Natural killer cell (primary cell): ENCODE data around the gene TDRD9. TPM values are rescaled to one million over a fixed set of nuclear protein-coding genes. Genes with fewer than 3 reads are reported as not detected.

Experiments
- ATAC-seq, 3 donors: fragments of 150-1000 bp in 2 of 3; fragments of 200-7000 bp in 1 of 3; cut with Tn5 transposase; 1 replicate in 1 of 3; 2 replicates in 2 of 3; pipeline ENCODE4 v1.10.0; 2021; ENCODE audit warnings: mild to moderate bottlenecking in 2 of 3, moderate library complexity in 2 of 3
- DNase-seq, 2 donors: peaks; one replicate each; pipeline versions ENCODE4 v3.0.0 to v3.0.0-alpha.2; 2013 to 2021; ENCODE audit warnings: mixed read lengths in 1 of 2
- H3K27ac ChIP-seq: one replicate; pipeline ENCODE4 v1.5.1; 2013; ENCODE audit warnings: mild to moderate bottlenecking, low read length
- H3K27me3 ChIP-seq: one replicate; pipeline ENCODE4 v1.6.1; 2013; ENCODE audit warnings: low read length; ENCODE audit not compliant: control insufficient read depth, insufficient read depth
- H3K36me3 ChIP-seq: one replicate; pipeline ENCODE4 v1.6.1; 2013; ENCODE audit warnings: low read length; ENCODE audit not compliant: control insufficient read depth, insufficient read depth
- H3K4me1 ChIP-seq: one replicate; pipeline ENCODE4 v1.6.1; 2013; ENCODE audit warnings: low read length; ENCODE audit not compliant: control insufficient read depth, insufficient read depth
- H3K4me3 ChIP-seq: one replicate; pipeline ENCODE4 v1.5.1; 2013; ENCODE audit warnings: low read length
- H3K9me3 ChIP-seq: one replicate; pipeline ENCODE4 v1.6.1; 2013; ENCODE audit warnings: low read length; ENCODE audit not compliant: control insufficient read depth, insufficient read depth
- H3K27ac Mint-ChIP-seq, 2 donors: one replicate each; pipeline ENCODE4 v1.8.0; 2022; ENCODE audit warnings: mild to moderate bottlenecking in 2 of 2, mixed read lengths in 2 of 2, moderate library complexity in 1 of 2
- H3K27me3 Mint-ChIP-seq, 2 donors: one replicate each; pipeline ENCODE4 v1.8.0; 2022; ENCODE audit warnings: low read depth in 2 of 2, mixed read lengths in 2 of 2
- H3K36me3 Mint-ChIP-seq: one replicate; pipeline ENCODE4 v1.8.0; 2022; ENCODE audit warnings: mixed read lengths
- H3K4me1 Mint-ChIP-seq, 2 donors: one replicate each; pipeline ENCODE4 v1.8.0; 2022; ENCODE audit warnings: mixed read lengths in 2 of 2
- H3K4me3 Mint-ChIP-seq: one replicate; pipeline ENCODE4 v1.8.0; 2022; ENCODE audit warnings: mild to moderate bottlenecking, moderate library complexity, mixed read lengths
- H3K9me3 Mint-ChIP-seq, 2 donors: one replicate each; pipeline ENCODE4 v1.8.0; 2022; ENCODE audit warnings: mixed read lengths in 2 of 2
- WGBS: methylation state at CpG from one replicate; pipeline ENCODE4 v1.1.7; 2013; ENCODE audit warnings: missing lambda C conversion rate; ENCODE audit not compliant: insufficient coverage; 5-methylcytosine and 5-hydroxymethylcytosine counted together
- intact Hi-C: fragments of 100-400 bp; cut with micrococcal nuclease; formaldehyde crosslinking; loops from one replicate; pipeline ENCODE4 v1.14.2; 2022
- total RNA-seq, 4 donors: library from RNA; stranded (reverse); fragments of 120-200 nt in 1 of 4; gene quantifications; one replicate each; pipeline versions ENCODE4 v1.2.3 to v1.2.4, GENCODE V29; 2013 to 2022
- TF ChIP-seq, protein P1 (sequence below): fragments of 200-600 bp; IDR thresholded peaks from one replicate; pipeline ENCODE4 v1.8.0; 2022; ENCODE audit warnings: antibody characterized with exemption

TDRD9 gene
- total RNA-seq, 3 donors from 2014 or later (not counting 1 experiment from before 2014, with no cell fraction given) = 0.75 to 2.2 (median 1.4) TPM

GRCh38 chr14:104044016-104044415, 115.8 kb downstream of the TDRD9 start:
- H3K4me1 Mint-ChIP-seq = peaks cover 11 to 17% of the 10 kb centered on the region in 2 donors
- DNase-seq = no peak
- no peak overlapping the region for H3K27ac ChIP-seq
- H3K27me3 Mint-ChIP-seq = peaks cover 8 to 33% of the 10 kb centered on the region in 2 donors
- H3K27ac Mint-ChIP-seq = no peak overlapping the region
- H3K9me3 ChIP-seq = no peaks in the 10 kb centered on the region
- H3K4me1 ChIP-seq = no peaks in the 10 kb centered on the region
- no peaks in the 10 kb centered on the region for H3K36me3 Mint-ChIP-seq
- H3K27me3 ChIP-seq = no peaks in the 10 kb centered on the region
- H3K36me3 ChIP-seq = no peaks in the 10 kb centered on the region
- 93% methylated on average over 6 of the region's 6 CpGs for WGBS
- H3K4me3 Mint-ChIP-seq = no peak overlapping the region
- no peaks in the 10 kb centered on the region for H3K9me3 Mint-ChIP-seq
- no peak for ATAC-seq
- H3K4me3 ChIP-seq = no peak overlapping the region
- TF ChIP-seq, protein P1, sequence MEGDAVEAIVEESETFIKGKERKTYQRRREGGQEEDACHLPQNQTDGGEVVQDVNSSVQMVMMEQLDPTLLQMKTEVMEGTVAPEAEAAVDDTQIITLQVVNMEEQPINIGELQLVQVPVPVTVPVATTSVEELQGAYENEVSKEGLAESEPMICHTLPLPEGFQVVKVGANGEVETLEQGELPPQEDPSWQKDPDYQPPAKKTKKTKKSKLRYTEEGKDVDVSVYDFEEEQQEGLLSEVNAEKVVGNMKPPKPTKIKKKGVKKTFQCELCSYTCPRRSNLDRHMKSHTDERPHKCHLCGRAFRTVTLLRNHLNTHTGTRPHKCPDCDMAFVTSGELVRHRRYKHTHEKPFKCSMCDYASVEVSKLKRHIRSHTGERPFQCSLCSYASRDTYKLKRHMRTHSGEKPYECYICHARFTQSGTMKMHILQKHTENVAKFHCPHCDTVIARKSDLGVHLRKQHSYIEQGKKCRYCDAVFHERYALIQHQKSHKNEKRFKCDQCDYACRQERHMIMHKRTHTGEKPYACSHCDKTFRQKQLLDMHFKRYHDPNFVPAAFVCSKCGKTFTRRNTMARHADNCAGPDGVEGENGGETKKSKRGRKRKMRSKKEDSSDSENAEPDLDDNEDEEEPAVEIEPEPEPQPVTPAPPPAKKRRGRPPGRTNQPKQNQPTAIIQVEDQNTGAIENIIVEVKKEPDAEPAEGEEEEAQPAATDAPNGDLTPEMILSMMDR = no peak
- intact Hi-C loops = no loop called here

DNA sequence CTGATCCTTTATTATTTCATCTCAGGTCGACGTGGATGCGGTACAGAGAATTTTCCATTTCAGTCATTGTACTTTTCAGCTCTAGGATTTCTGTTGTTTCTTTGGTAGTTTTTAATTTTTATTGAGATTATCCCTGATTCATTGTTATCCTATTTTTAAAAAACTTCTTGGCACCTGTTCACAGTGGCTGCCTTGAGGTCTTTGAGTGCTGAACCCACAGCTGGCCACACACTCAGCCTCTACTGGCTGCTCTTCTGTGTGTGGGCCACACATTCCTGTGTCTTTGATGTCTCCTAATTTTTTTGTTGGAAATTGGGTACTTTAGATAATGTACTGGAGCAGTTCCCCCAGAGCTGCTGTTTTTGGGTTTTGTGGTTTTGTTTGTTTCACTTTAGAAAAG, 119.5 kb downstream of the TDRD9 start:
- WGBS = 90% methylated on average over 2 of the region's 3 CpGs
- TF ChIP-seq, protein P1 = no peak
- no peaks in the 10 kb centered on the region for H3K4me1 ChIP-seq
- no peaks in the 10 kb centered on the region for H3K36me3 Mint-ChIP-seq
- H3K27me3 Mint-ChIP-seq = peaks cover 0 to 16% of the 10 kb centered on the region in 2 donors
- no peaks in the 10 kb centered on the region for H3K27me3 ChIP-seq
- H3K4me3 Mint-ChIP-seq = no peak overlapping the region
- H3K4me1 Mint-ChIP-seq = no peaks in the 10 kb centered on the region
- ATAC-seq (no peak), DNase-seq (no peak)
- H3K36me3 ChIP-seq = no peaks in the 10 kb centered on the region
- H3K9me3 ChIP-seq = no peaks in the 10 kb centered on the region
- no peaks in the 10 kb centered on the region for H3K9me3 Mint-ChIP-seq
- no peak overlapping the region for H3K27ac ChIP-seq
- intact Hi-C loops = no loop called here
- H3K4me3 ChIP-seq = no peak overlapping the region
- H3K27ac Mint-ChIP-seq = no peak overlapping the region

DNA sequence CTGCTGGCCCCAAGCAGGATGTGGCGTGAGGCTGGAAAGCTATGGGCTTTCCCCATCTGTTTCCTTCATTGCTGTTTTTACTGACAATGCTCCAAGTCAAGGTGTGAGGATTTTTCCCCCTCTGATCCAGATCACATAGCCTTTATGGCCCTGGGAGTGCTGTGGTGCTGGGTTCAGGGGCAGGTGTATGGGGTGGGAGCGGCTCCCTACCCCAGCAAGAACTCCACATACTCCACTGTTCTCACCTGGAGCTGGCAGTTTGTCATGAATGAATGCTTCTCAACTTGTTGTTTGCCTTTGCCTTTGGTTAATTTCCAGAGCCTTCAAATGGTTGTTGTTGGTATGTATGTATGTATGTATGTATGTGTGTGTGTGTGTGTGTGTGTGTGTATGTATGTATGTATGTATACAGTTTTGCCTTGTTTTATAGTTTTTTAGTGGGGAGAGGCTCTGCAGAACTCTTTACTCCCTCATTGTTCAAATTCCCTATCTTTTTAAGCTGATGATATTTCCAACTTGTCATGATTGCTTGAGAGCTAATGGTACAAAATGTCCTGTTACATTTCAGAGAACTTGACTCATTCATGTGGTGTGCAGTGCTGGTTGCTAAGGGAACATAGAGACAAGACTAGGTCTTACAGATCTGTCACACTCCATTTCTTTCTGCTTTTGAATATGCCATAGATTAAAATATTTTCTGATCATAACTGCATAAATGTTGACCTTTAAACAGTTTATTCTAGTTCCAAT, 120.7 kb downstream of the TDRD9 start:
- no peak overlapping the region for H3K4me3 Mint-ChIP-seq
- ATAC-seq (no peak), DNase-seq (no peak)
- H3K9me3 ChIP-seq = no peaks in the 10 kb centered on the region
- no peaks in the 10 kb centered on the region for H3K4me1 Mint-ChIP-seq
- no peaks in the 10 kb centered on the region for H3K9me3 Mint-ChIP-seq
- peaks cover 0 to 24% of the 10 kb centered on the region in 2 donors for H3K27me3 Mint-ChIP-seq
- no peaks in the 10 kb centered on the region for H3K36me3 Mint-ChIP-seq
- no peaks in the 10 kb centered on the region for H3K4me1 ChIP-seq
- TF ChIP-seq, protein P1 = no peak
- intact Hi-C loops = no loop called here
- H3K27ac Mint-ChIP-seq = no peak overlapping the region
- H3K4me3 ChIP-seq = no peak overlapping the region
- no peaks in the 10 kb centered on the region for H3K36me3 ChIP-seq
- 85% methylated on average over 2 of the region's 2 CpGs for WGBS
- no peak overlapping the region for H3K27ac ChIP-seq
- no peaks in the 10 kb centered on the region for H3K27me3 ChIP-seq
